Activated CD8-positive, alpha-beta memory T cell treated with anti-CD3 and anti-CD28 coated beads for 4 hours (primary cell): ENCODE data around the gene ELF1.

Experiments
- DNase-seq, 2 donors: peaks; one replicate each; pipeline ENCODE4 v3.0.0-alpha.2; 2020; ENCODE audit warnings: low read depth in 2 of 2

The ELF1 gene

GRCh38 chr13:41019011-41019487 is at the start of gene ELF1:
TSS of gene ELF1 (minus strand) at chr13:41019316. CDS start at chr13:40982054, 37,262 bp downstream.
- DNase-seq: peak; percentile 16 to 50

- DNase-seq: no peak
These were observed 46.0 kb upstream of the ELF1 start for GRCh38 chr13:41065078-41065477.

- no peak for DNase-seq
These were observed 45.4 kb upstream of the ELF1 start for GRCh38 chr13:41064493-41064892.

- no peak for DNase-seq
These were observed 43.1 kb upstream of the ELF1 start for GRCh38 chr13:41061914-41062837.

GRCh38 chr13:41061075-41061913 is 42.2 kb upstream of the ELF1 start, which contains the start of gene WBP4:
TSS of gene WBP4 (plus strand) at chr13:41061509. CDS start at chr13:41061674, 165 bp downstream.
- DNase-seq: peak; percentile 69 to 74

- DNase-seq: peak; percentile 84 to 86
These were observed 41.6 kb upstream of the ELF1 start for GRCh38 chr13:41060724-41061074.

- peak; percentile 48 to 60 for DNase-seq
These were observed 41.1 kb upstream of the ELF1 start for GRCh38 chr13:41060082-41060723.

- DNase-seq: no peak
These were observed 40.5 kb upstream of the ELF1 start for GRCh38 chr13:41059456-41060081.

GRCh38 chr13:41058295-41059070 is 39.4 kb upstream of the ELF1 start:
- DNase-seq: no peak

GRCh38 chr13:41056826-41057711 is 38.0 kb upstream of the ELF1 start:
- DNase-seq: no peak

- DNase-seq: no peak
These were observed 37.1 kb upstream of the ELF1 start for GRCh38 chr13:41056194-41056593.

GRCh38 chr13:41054919-41055619 is 36.0 kb upstream of the ELF1 start:
- no peak for DNase-seq

- DNase-seq: peak in 1 of 2 donors; percentile 13
These were observed 35.2 kb upstream of the ELF1 start for GRCh38 chr13:41054212-41054877.

- no peak for DNase-seq
These were observed 34.3 kb upstream of the ELF1 start for GRCh38 chr13:41053384-41053826.

- DNase-seq: no peak
These were observed 33.3 kb upstream of the ELF1 start for GRCh38 chr13:41052441-41052840.

- no peak for DNase-seq
These were observed 30.6 kb upstream of the ELF1 start for GRCh38 chr13:41049480-41050440.

GRCh38 chr13:41048640-41049039 is 29.5 kb upstream of the ELF1 start:
- DNase-seq: no peak
